Neural cell (in vitro differentiated cells): ENCODE results near the gene DNAJC21.

ENCODE experiments used
- EP300 ChIP-seq: fragments of 450-650 bp; conservative IDR thresholded peaks from 2 replicates; pipeline ENCODE4 v1.6.1; 2014; ENCODE audit warnings: antibody characterized with exemption, mild to moderate bottlenecking, moderate library complexity; ENCODE audit not compliant: poor library complexity, severe bottlenecking
- EZH2 ChIP-seq: fragments of 200-600, 300-800 bp; shearing (Covaris generic), sonication (generic); IDR thresholded peaks from 2 replicates; pipeline ENCODE4 v1.6.1; 2014; ENCODE audit warnings: antibody characterized with exemption, low read length, borderline replicate concordance, mild to moderate bottlenecking; ENCODE audit not compliant: insufficient read depth, poor library complexity, severe bottlenecking
- POLR2AphosphoS5 ChIP-seq: IDR thresholded peaks from 2 replicates; pipeline ENCODE4 v1.6.1; 2012
- REST ChIP-seq: IDR thresholded peaks from 2 replicates; pipeline ENCODE4 v1.6.1; 2012; ENCODE audit warnings: borderline replicate concordance
- SMC3 ChIP-seq: fragments of 450-650 bp; conservative IDR thresholded peaks from 2 replicates; pipeline ENCODE4 v1.6.1; 2014; ENCODE audit warnings: antibody characterized with exemption, mild to moderate bottlenecking, moderate library complexity; ENCODE audit not compliant: poor library complexity
- TAF1 ChIP-seq: IDR thresholded peaks from 2 replicates; pipeline ENCODE4 v1.6.1; 2012; ENCODE audit warnings: low read depth
- TF ChIP-seq, protein P1 (sequence below): fragments of 450-650 bp; IDR thresholded peaks from 2 replicates; pipeline ENCODE4 v1.5.1; 2014; ENCODE audit warnings: antibody characterized with exemption, mild to moderate bottlenecking, moderate library complexity; ENCODE audit not compliant: poor library complexity, severe bottlenecking

GRCh38 chr5:34993951-34994350 is 64.6 kb downstream of the DNAJC21 start:
- TF ChIP-seq, protein P1, sequence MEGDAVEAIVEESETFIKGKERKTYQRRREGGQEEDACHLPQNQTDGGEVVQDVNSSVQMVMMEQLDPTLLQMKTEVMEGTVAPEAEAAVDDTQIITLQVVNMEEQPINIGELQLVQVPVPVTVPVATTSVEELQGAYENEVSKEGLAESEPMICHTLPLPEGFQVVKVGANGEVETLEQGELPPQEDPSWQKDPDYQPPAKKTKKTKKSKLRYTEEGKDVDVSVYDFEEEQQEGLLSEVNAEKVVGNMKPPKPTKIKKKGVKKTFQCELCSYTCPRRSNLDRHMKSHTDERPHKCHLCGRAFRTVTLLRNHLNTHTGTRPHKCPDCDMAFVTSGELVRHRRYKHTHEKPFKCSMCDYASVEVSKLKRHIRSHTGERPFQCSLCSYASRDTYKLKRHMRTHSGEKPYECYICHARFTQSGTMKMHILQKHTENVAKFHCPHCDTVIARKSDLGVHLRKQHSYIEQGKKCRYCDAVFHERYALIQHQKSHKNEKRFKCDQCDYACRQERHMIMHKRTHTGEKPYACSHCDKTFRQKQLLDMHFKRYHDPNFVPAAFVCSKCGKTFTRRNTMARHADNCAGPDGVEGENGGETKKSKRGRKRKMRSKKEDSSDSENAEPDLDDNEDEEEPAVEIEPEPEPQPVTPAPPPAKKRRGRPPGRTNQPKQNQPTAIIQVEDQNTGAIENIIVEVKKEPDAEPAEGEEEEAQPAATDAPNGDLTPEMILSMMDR, result no peak
- TF ChIP-seq SMC3, result no peak
- no peak for TF ChIP-seq TAF1
- no peak for TF ChIP-seq EP300
- no peak for TF ChIP-seq REST
- no peak for TF ChIP-seq EZH2
- no peak for TF ChIP-seq POLR2AphosphoS5
